A549 (cell line): Measurements from ENCODE around the gene LAMP1. TPM values are rescaled to one million over a fixed set of nuclear protein-coding genes. Genes with fewer than 3 reads are reported as not detected.
"Not testable (repeated sequence)": the region's sequence is repeated elsewhere in the genome, so short reads cannot be mapped to it uniquely, and the experiment has no call there.

Experiments used
- ATAC-seq, 2 experiments: fragments of 200-7000 bp in 1 of 2; fragments of >200 bp in 1 of 2; cut with Nextera tagmentation in 1 of 2; cut with Tn5 transposase in 1 of 2; 3 replicates each; pipeline versions ENCODE4 v1.8.0 to v1.9.1; 2018 to 2020; ENCODE audit warnings: mild to moderate bottlenecking in 1 of 2, moderate library complexity in 1 of 2
- CTCF ChIA-PET: fragments of 300-600 bp; sonication (Branson Sonifier 250); formaldehyde crosslinking; extraction: SDS; loops from one replicate; lab custom pipeline; 2021; ENCODE audit warnings: antibody characterized with exemption, inconsistent platforms; lab: Yijun Ruan, JAX
- POLR2A ChIA-PET: fragments of 350-600 bp; formaldehyde crosslinking; extraction: SDS; loops from one replicate; lab custom pipeline; 2021; ENCODE audit warnings: antibody characterized with exemption, inconsistent platforms; lab: Yijun Ruan, JAX
- DNase-seq, 2 experiments: peaks; one replicate each; pipeline versions ENCODE4 v3.0.0 to v3.0.0-alpha.2; 2011 to 2016; ENCODE audit warnings: low read depth in 1 of 2, low spot score in 1 of 2
- FAIRE-seq: peaks from 2 replicates; lab custom pipeline; 2011; peaks lifted over from hg19 to GRCh38; lab: Jason Lieb, UNC
- H3K27ac ChIP-seq, 2 experiments: fragments of >200 bp; sonication (Bioruptor Twin); formaldehyde crosslinking; 3 replicates each; pipeline ENCODE4 v1.5.1; 2016 to 2017
- H3K4me1 ChIP-seq: fragments of >200 bp; sonication (Bioruptor Twin); formaldehyde crosslinking; 3 replicates; pipeline ENCODE4 v1.6.1; 2016
- H3K4me2 ChIP-seq: fragments of >200 bp; sonication (Bioruptor Twin); formaldehyde crosslinking; 3 replicates; pipeline ENCODE4 v1.6.1; 2016
- H3K4me3 ChIP-seq: fragments of >200 bp; sonication (Bioruptor Twin); formaldehyde crosslinking; 3 replicates; pipeline ENCODE4 v1.5.1; 2016
- H3K9me3 ChIP-seq: fragments of >200 bp; sonication (Bioruptor Twin); formaldehyde crosslinking; 3 replicates; pipeline ENCODE4 v1.6.1; 2016
- CEBPB ChIP-seq, 2 experiments: fragments of >200 bp in 1 of 2; sonication (Bioruptor Twin) in 1 of 2; formaldehyde crosslinking in 1 of 2; IDR thresholded peaks; 2 replicates each; pipeline ENCODE4 v1.6.1; 2012 to 2016
- EHF ChIP-seq: fragments of 250-450 bp; sonication (Bioruptor Pico); IDR thresholded peaks from 2 replicates; pipeline ENCODE4 v1.5.0; 2020; ENCODE audit warnings: mild to moderate bottlenecking
- FOXS1 ChIP-seq: fragments of 250-450 bp; sonication (Bioruptor Pico); IDR thresholded peaks from 2 replicates; pipeline ENCODE4 v1.5.0; 2020; ENCODE audit warnings: mild to moderate bottlenecking, moderate library complexity
- HOXB13 ChIP-seq: fragments of 250-450 bp; sonication (Bioruptor Pico); IDR thresholded peaks from 2 replicates; pipeline ENCODE4 v1.5.0; 2020; ENCODE audit warnings: low read depth, mild to moderate bottlenecking, moderate library complexity
- HOXB5 ChIP-seq: fragments of 250-450 bp; sonication (Bioruptor Pico); IDR thresholded peaks from 2 replicates; pipeline ENCODE4 v1.5.0; 2020; ENCODE audit warnings: mild to moderate bottlenecking, moderate library complexity
- KDM1A ChIP-seq: fragments of 200-600 bp; sonication (generic); IDR thresholded peaks from 2 replicates; pipeline ENCODE4 v1.6.1; 2016; ENCODE audit warnings: low read depth, mild to moderate bottlenecking
- MAFK ChIP-seq: fragments of 450-650 bp; IDR thresholded peaks from 2 replicates; pipeline ENCODE4 v1.6.1; 2014; ENCODE audit not compliant: partially characterized antibody
- NPAS2 ChIP-seq: fragments of 250-450 bp; sonication (Bioruptor Pico); IDR thresholded peaks from 2 replicates; pipeline ENCODE4 v1.8.0; 2022; ENCODE audit warnings: mild to moderate bottlenecking, moderate library complexity, borderline replicate concordance
- RAD21 ChIP-seq, 2 experiments: fragments of >200 bp in 1 of 2; sonication (Bioruptor Twin) in 1 of 2; formaldehyde crosslinking in 1 of 2; IDR thresholded peaks in 1 of 2; conservative IDR thresholded peaks in 1 of 2; 2 replicates in 1 of 2; 3 replicates in 1 of 2; pipeline ENCODE4 v1.6.1; 2012 to 2018; ENCODE audit warnings: inconsistent platforms in 1 of 2
- RARB ChIP-seq: fragments of 250-450 bp; sonication (Bioruptor Pico); IDR thresholded peaks from 2 replicates; pipeline ENCODE4 v1.8.0; 2021; ENCODE audit warnings: mild to moderate bottlenecking, moderate library complexity
- SMC3 ChIP-seq: fragments of >200 bp; sonication (Bioruptor Twin); formaldehyde crosslinking; IDR thresholded peaks from 3 replicates; pipeline ENCODE4 v1.6.1; 2018; ENCODE audit warnings: inconsistent platforms
- ZC3H11A ChIP-seq: fragments of 450-650 bp; IDR thresholded peaks from 2 replicates; pipeline ENCODE4 v1.6.1; 2014; ENCODE audit warnings: antibody characterized with exemption, mild to moderate bottlenecking
- ZSCAN20 ChIP-seq: fragments of 250-450 bp; sonication (Bioruptor Pico); IDR thresholded peaks from 2 replicates; pipeline ENCODE4 v1.8.0; 2022; ENCODE audit warnings: mild to moderate bottlenecking, moderate library complexity
- WGBS: methylation state at CpG from one replicate; pipeline ENCODE4 v1.1.6; 2017; ENCODE audit errors: missing lambda C conversion rate; 5-methylcytosine and 5-hydroxymethylcytosine counted together
- polyA plus RNA-seq, 4 experiments: library from polyadenylated mRNA; depleted of rRNA in 3 of 4; stranded (reverse); fragments of >200 nt; fragmentation: RNase III in 1 of 4; extraction: RNeasy Plus Mini Kit Qiagen cat#74134 plus additional on column Dnase treatment in 1 of 4; gene quantifications; 2 replicates in 3 of 4; 3 replicates in 1 of 4; pipeline ENCODE4 v1.2.3, GENCODE V29; 2011 to 2017
- TF ChIP-seq, protein P1 (sequence below): fragments of 450-650 bp; IDR thresholded peaks from 2 replicates; pipeline ENCODE4 v1.6.1; 2014; ENCODE audit warnings: antibody characterized with exemption
- TF ChIP-seq, protein P2 (sequence below): fragments of >200 bp; sonication (Bioruptor Twin); formaldehyde crosslinking; IDR thresholded peaks from 2 replicates; pipeline ENCODE4 v1.6.1; 2016
- TF ChIP-seq, protein P3 (sequence below): IDR thresholded peaks from 2 replicates; pipeline ENCODE4 v1.6.1; 2012; ENCODE audit warnings: low read depth, borderline replicate concordance

The LAMP1 gene
- polyA plus RNA-seq, 2 of the 4 experiments (the other 2 are of a cell fraction) = 58.7 to 114 TPM

DNA sequence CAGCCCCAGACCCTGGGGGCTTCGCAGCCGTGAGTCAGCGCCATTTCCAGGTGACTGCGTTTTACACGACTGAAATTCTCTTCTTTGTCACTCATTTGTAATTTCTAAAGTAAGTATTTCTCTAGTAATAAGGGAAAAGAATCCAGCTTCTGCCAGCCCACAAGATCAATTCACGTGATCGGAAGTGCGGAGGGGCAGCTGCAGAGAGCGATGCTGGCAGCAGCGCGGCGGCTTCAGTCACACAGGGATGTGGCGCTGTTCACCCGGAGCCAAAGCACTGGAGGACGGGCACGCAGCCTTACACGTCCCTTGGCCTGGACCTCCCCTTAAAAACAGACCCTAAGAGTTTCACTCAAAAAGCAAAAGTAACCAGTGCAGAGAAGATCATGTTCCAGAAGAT is 48.4 kb downstream of the LAMP1 start:
- Histone ChIP-seq H3K4me3 (no peak overlapping the region), H3K9me3 (0 out of 3 replicates have a peak, but pooled peaks cover 3% of the 10 kb centered on the region), H3K4me1 (no peaks in the 10 kb centered on the region), H3K27ac (no peak overlapping the region), H3K4me2 (no peak overlapping the region)
- ChIA-PET POLR2A (no interaction called here), CTCF (no interaction called here)
- 93% methylated on average over 17 of the region's 17 CpGs for WGBS
- FAIRE-seq (no peak), ATAC-seq (no peak), DNase-seq (no peak)
- TF ChIP-seq FOXS1 (CRISPR knock-in tag) (no peak), HOXB13 (no peak), EHF (CRISPR knock-in tag) (no peak), RARB (CRISPR knock-in tag) (no peak), NPAS2 (no peak), CEBPB (IDR thresholded peaks at IDR 0.05) (no peak), KDM1A (no peak)
- TF ChIP-seq, protein P1, sequence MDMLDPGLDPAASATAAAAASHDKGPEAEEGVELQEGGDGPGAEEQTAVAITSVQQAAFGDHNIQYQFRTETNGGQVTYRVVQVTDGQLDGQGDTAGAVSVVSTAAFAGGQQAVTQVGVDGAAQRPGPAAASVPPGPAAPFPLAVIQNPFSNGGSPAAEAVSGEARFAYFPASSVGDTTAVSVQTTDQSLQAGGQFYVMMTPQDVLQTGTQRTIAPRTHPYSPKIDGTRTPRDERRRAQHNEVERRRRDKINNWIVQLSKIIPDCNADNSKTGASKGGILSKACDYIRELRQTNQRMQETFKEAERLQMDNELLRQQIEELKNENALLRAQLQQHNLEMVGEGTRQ = no peak
- TF ChIP-seq, protein P2, sequence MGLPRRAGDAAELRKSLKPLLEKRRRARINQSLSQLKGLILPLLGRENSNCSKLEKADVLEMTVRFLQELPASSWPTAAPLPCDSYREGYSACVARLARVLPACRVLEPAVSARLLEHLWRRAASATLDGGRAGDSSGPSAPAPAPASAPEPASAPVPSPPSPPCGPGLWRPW = no peak
- TF ChIP-seq, protein P3, sequence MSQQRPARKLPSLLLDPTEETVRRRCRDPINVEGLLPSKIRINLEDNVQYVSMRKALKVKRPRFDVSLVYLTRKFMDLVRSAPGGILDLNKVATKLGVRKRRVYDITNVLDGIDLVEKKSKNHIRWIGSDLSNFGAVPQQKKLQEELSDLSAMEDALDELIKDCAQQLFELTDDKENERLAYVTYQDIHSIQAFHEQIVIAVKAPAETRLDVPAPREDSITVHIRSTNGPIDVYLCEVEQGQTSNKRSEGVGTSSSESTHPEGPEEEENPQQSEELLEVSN = no peak

DNA sequence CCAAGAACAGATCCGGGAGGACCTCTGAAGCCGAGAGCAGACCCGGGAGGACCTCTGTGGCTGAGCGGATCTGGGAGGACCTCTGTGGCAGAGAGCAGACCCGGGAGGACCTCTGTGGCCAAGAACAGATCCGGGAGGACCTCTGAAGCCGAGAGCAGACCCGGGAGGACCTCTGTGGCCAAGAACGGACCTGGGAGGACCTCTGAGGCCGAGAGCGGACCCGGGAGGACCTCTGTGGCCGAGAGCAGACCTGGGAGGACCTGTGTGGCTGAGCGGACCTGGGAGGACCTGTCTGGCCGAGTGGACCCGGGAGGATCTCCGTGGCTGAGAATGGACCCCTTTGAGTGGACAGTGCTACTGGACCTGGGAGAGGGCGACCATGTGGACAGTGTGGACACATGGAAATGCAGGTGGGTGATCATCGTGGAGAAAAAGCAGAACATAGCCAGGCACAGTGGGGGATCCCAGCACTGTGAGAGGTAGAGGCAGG is 50.7 kb downstream of the LAMP1 start:
- ATAC-seq, H3K27ac ChIP-seq, H3K4me1 ChIP-seq, DNase-seq, H3K9me3 ChIP-seq, H3K4me3 ChIP-seq, H3K4me2 ChIP-seq, FAIRE-seq, CTCF ChIA-PET, POLR2A ChIA-PET: not testable (repeated sequence)
- WGBS = 88% methylated on average over 10 of the region's 19 CpGs

DNA sequence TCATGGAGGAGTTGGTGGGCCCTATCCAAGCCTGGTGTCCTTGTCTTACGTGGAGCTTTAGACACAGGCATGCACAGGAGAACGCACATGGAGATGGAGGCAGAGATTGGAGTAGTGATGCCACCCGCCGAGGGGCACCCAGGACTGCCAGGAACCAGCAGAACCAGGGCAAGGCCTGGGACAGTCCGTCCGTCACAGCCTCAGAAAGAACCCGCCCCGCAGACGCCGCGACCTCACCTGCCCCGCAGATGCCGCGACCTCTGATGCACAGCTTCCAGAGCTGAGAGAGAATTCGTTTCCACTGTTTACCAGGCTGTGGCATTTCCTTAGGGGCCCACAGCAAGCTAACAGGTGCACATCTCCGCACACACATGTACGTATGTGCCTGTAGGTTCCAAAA is 51.6 kb downstream of the LAMP1 start:
- Histone ChIP-seq H3K27ac (no peak overlapping the region), H3K4me1 (no peaks in the 10 kb centered on the region), H3K4me2 (no peak overlapping the region), H3K4me3 (no peak overlapping the region), H3K9me3 (0 out of 3 replicates have a peak, but pooled peaks cover 3% of the 10 kb centered on the region)
- ATAC-seq = no peak
- TF ChIP-seq SMC3 (no peak), ZC3H11A (no peak), RAD21 (conservative IDR thresholded peaks at IDR 0.05 in 1 of 2, IDR thresholded peaks at IDR 0.05 in 1 of 2) (no peak), ZSCAN20 (CRISPR knock-in tag) (no peak), HOXB5 (no peak)
- no peak for FAIRE-seq
- DNase-seq = no peak
- WGBS = 96% methylated on average over 10 of the region's 17 CpGs
- ChIA-PET CTCF (no interaction called here), POLR2A (no interaction called here)

DNA sequence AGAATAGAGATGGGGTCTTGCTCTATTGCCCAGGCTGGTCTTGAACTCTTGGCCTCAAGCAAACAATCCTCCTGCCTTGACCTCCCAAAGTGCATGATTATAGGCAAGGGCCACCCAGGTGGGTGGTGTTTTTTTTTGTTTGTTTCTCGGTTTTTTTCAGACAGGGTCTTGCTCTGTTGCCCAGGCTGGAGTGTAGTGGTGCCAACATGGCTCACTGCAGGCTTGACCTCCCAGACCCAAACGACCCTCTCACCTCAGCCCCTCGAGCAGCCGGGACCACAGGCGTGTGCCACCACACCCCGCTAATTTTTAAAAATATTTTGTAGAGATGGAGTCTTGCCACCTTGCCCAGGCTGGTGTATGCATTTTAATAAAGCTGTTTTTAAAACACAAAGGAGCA is 52.0 kb downstream of the LAMP1 start:
- H3K9me3 ChIP-seq = 0 out of 3 replicates have a peak, but pooled peaks cover 3% of the 10 kb centered on the region
- ATAC-seq (no peak), DNase-seq (no peak), FAIRE-seq (no peak)
- CTCF ChIA-PET = interaction anchor here (1.2 kb wide), 1 partner anchor 58 kb away, joined by 4 read pairs; no protein-coding TSS in a partner anchor
- no peak overlapping the region for H3K4me2 ChIP-seq
- POLR2A ChIA-PET = no interaction called here
- H3K27ac ChIP-seq = no peak overlapping the region
- H3K4me3 ChIP-seq = no peak overlapping the region
- no peak for TF ChIP-seq MAFK
- no peak for TF ChIP-seq ZC3H11A
- no peaks in the 10 kb centered on the region for H3K4me1 ChIP-seq
- WGBS = 61% methylated on average over 6 of the region's 6 CpGs
